NCI-H2196 treated with DMSO at 0.1 percent for 48 hours (cell line): ENCODE results near the gene UBAP2.
"Not testable (repeated sequence)": the region's sequence is repeated elsewhere in the genome, so short reads cannot be mapped to it uniquely, and the experiment has no call there.

ENCODE experiments used
- DNase-seq: peaks from one replicate; lab custom pipeline; 2025; ENCODE audit not compliant: unreplicated experiment; lab: John Stamatoyannopoulos, UW

UBAP2 gene

DNA sequence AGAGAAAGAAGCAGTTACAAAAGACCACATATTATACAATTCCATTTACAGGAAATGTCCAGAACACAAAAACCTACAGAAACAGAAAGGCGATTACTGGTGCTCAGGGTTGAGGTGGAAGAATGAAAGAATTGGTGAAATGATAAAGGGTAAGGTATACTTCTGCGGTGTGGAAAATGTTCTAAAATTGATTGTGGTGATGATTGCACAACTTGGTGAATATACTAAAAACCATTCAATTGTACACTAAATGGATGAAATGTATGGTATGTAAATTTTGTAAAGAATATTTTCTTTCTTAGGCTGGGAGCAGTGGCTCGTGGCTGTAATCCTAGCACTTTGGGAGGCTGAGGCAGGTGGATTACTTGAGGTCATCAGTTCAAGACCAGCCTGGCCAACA, 72.3 kb downstream of the UBAP2 start:
- no peak for DNase-seq

DNA sequence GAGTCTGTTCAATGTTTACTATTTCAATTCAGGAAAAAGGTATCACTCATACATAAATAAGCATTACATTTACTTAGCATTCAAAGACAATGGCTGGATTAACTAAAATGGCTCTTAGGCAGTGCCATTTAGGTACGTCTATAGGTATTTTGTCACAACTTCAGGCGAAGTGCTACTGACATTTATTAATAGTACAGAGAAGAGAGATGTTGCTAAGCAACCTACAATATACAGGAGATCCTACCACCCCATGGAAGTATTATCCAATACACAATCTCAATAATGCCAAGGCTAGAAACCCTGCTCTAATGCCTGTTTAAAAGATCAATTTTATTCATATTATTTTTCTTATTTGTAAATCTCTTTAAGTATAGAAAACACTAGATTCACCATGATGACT, 76.0 kb downstream of the UBAP2 start:
- no peak for DNase-seq

DNA sequence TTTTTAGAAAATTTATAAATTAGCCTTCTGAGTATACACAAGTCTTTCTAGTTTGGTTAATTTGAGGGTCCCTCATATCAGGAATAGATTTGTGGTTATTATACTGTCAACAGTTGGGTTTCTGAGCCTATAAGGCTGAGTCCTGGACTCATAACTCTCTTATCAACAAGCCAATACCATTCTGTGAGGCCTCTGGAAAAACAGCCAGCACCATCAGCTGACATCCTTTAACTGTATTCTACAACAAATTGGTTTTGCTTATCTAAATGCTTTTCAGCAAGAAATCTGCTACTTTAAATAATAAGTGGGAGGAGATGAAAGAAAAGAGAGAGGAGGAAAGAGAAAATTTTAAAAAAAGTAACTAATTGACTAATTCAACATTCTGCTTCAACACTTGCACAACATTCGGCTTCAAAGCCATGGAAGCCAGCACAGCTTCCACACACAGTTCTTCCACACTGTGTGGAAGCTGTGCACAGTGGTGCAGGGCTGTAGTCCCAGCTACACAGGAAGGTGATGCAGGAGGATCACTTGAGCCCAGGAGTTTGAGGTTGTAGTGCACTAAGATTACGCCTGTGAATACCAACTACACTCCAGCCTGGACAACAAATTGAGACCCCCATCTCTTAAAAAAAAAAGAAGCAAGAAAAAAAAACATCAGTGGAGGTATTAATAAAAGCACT, 84.5 kb downstream of the UBAP2 start:
- DNase-seq = no peak

DNA sequence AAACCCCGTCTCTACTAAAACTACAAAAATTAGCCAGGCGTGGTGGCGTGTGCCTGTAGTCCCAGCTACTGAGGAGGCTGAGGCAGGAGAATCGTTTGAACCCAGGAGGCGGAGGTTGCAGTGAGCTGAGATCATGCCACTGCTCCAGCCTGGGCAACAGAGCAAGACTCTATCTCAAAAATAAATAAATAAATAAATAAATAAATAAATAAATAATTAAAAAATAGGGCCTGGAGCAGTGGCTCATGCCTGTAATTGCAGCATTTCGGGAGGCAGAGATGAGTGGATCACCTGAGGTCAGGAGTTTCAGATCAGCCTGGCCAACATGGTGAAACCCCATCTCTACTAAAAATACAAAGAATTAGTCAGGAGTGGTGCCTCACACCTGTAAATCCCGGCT, 86.2 kb downstream of the UBAP2 start:
- not testable (repeated sequence) for DNase-seq

DNA sequence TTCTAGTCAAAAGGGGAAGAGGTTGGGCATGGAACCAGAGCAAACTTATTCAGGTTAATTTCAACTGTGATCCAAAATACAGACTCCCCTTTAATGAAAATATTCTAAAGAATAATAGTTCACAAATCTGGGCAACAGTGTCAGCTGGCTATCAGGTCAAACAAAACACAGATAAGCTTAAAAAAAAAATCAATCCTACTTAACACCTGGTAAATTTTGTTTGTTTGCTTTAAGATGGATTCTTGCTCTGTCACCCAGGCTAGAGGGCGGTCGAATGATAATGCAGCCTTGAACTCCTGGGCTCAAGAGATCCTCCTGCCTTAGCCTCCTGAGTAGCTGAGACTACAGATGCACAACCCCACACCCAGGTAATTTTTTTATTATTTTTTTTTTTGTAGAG, 89.0 kb downstream of the UBAP2 start:
- no peak for DNase-seq

DNA sequence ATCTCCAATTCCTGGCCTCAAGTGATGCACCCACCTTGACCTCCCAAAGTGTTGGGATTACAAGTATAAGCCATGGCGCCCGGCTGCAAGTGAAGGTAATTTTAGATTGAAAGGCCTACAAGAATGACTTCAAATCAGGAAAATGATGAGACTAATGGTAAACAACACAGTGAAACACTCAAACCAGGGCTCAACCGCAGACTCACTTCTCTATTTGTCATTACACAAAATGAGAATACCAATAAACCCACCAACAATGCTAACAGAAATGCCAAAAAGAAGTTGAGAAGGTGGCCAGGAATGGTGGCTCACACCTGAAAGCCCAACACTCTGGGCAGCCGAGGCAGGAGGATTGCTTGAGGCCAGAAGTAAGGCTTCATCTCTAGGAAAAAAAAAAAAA, 92.1 kb downstream of the UBAP2 start:
- no peak for DNase-seq

DNA sequence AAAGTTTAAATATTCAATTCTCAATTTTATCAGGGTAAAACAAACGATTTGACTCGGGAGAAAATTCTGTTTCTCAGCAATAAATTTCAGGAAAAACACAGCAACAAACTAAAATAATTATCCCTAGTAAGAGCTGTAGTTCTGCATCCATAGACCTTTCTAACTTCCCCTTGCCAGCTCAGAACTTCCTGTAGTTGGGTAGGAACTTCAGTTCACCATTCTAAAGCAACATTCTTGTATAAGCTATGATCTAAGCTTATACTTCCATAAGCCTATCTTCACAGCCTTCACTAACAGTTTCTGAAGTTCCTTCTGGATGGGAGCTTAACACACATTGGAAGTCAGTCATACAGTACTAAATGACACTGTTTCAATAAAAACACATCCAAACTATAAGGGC, 96.6 kb downstream of the UBAP2 start:
- DNase-seq = no peak

DNA sequence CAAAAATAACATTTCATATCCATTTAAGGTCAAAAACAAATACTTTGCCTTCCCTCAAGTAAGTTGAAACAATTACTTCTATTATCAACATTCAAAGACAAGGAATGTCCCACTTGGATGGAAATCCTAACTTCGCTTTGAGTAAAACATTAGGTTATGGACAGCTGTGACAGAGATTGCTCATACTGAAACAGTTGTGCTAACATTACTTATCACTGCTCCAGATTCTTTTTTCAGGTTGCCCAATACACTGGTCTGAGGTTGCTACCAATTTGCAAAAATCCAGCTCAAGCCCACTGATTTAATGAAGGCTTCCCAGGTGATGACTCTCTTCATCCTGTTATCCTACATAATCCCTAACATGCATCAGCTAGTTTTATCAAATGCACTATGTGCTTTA, 98.3 kb downstream of the UBAP2 start:
- no peak for DNase-seq

DNA sequence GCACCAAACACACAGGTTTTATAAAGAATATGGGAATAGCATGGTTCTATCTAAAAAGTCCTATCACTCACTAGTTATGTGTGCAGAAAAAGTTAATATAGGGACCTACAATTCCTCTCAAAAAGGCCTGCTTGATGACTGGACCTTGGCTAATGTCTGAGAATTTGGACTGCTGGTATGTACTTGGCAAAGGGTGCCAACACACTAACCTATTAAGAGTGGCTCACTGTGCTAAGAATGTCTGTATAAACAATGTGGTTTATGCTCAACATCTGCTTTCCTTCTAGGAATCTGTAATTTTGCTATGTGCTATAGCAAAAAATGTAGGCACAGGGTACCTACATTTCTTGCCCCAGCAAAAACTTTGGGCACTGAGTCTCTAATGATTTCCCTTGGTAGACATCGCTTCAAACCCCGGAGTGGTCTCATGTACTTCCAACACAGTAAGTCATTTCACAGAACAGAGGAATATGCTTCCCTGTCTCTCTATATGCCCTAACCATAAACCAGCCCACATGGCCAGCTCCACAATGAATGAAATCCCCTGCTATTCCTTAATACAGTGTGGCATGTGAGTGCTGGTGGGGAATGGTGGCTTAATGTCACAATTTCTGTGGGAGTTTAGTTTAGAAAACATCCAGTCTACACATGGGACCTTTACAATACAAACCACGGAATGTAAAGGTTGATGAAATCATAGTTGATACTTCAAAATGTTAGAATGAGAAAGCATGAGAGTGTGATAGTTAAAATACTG, 101.7 kb downstream of the UBAP2 start:
- no peak for DNase-seq

DNA sequence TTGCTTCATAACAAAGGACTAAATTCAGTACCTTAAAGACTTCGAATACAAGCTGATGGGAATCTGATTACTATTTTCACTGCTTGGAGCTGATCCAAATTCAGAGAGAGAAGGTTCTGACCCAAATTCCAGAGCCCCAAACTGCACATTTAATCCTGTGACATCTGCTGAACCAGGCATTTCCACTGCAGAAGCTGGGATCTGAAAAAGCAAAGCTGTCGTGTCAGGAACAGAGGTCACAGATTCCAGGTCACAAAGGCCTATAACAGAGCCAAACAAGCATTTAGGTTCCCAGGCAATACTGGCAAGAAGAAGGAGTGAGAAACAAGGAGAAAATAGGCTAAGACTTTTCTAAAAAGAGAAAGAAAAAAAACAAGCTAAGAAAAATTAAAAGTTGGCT, 105.3 kb downstream of the UBAP2 start:
- DNase-seq = no peak

DNA sequence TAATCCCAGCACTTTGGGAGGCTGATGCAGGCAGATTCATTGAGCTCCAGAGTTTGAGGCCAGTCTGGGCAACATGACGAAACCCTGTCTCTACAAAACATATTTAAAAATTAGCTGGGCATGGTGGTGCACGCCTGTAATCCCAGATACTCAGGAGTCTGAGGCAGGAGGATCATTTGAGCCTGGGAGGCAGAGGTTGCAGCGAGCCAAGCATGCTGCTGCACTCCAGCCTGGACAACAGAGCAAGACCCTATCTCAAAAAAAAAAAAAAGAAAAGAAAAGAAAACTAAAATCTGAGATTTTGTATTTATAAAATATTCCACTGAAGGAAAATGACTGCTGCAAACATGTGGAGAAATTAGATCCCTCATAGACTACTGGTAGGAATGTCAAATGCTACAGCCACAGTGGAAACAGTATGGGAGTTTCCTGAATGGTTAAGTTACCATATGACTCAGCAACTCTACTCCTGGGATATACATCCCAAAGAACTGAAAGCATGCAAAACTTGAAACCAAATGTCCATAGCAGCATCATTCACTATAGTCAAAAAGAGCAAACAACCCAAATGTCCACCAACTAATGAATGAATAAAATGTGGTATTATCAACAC, 106.1 kb downstream of the UBAP2 start:
- no peak for DNase-seq

DNA sequence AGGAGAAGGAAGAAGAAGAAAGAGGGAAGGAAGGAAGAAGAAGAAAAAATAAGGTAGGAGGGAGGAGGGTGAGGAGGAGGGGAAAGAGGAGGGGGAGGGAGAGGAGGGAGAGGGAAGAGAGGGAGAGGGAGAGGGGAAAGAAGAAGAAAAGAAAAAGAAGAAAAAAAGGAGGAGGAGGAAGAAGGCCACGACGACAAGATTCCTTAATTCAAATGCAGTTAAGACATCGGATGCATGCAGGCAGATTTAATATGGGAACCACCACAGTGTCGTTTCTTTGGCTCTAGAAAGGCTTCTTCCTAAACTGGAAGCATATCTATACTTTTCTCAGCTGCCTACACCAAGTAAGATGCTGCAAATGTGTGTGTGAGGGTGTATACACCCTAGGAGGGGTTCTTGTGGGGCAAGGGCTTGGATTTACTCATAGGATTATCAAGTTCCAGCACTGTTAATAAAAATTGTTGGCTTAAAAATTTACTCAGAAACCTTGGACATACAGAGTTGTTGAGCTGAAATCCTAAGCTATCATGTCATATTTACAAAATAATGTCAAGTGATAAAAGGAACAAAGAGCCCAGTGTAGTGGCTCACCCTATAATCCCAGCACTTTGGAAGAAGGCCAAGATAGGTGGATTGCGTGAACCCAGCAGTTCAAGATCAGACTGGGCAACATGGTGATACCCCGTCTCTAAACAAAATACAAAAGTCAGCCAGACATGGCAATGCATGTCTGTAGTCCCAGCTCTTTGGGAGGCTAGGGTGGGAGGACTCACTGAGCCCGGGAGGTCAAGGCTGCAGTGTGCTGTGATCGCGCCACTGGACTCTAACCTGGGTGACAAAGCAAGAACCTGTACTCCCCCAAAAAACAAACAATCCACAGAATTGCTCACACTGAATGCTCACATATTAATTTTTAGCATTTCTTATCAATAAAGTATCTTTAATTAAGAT, 108.5 kb downstream of the UBAP2 start:
- peak; percentile 28 for DNase-seq

DNA sequence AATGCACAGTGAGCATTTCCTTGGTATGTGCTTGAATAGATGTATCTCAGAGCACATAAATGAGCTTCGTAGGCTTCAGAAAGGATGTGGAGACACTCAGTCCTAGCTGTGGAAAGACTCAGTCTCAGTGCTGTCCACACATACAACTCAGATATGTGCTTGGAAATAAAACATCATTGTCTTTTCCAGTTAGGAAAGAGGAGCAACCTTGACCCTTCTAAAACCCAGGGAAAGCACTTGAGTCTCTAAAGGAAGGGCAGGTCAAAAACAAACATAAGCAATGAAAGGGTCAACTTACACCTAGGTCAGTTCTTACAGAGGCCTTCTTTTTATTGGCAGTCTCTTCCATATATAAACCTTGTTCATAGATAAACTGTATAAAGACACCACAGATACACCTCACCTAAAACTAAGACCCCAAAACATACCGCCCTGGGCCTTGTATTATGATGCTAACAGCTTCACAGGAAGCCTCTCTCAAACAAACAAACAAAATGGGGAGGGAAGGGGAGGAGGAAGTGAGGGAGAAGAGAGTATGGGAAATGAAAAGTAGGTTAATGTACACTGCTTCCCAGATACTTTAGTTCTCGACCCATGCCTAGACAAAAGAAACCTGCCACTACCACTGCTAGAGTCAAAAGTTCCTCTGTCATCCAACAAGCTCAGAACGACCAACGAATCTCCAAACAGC, 114.4 kb downstream of the UBAP2 start:
- DNase-seq = no peak

DNA sequence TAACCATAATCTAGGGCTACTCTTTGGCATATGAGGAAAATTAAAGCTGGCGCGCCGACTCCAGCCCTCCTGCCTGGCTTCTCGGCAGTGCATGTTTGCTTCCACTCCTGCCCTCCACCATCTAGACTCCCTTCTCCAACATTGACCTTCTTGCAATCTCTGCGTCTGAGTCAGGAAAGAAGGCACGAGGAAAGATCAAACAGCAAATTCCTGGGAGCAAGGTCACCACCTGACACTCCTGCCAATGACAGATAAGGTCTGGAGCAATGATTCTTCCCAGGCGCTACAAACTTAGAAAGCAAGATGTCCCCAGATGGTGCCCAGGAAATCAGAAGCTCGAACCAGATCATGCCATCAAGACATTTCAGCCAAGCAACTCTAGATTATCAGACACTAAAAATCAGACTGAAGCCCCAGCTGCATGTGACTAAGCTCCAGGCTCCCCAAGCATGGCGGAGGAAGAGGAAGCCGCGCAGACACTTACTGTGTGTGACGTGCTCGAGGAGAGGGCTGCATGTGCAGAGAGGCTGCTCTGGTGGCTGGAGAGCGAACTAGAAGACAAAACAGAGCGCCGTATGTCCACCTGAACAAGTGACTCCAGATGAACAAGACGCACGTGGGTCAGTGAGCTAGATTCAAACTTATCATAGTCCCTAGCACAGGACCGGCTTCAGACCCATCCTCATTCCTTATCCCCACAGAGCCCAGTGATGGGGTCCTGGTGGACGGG, 116.4 kb downstream of the UBAP2 start:
- DNase-seq = no peak

DNA sequence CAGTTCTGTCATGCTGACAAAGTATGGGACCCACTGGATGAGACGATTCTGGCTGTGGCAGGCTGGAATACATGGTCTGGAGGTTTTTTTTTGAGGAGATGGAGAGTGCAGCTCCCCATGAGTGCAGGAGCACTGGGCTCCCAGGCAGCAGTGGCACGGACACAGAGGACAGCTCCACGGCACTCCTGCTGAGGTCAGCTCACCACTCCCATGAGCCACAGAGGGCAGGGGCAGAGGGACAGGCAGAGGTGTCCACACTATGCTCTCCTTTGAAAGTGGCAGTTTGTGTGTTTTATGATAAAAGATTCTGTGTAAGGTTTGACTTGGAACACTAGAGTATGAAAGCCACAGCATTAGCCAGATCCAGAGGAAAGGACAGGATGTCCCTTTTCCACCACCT, 117.4 kb downstream of the UBAP2 start:
- DNase-seq = no peak

DNA sequence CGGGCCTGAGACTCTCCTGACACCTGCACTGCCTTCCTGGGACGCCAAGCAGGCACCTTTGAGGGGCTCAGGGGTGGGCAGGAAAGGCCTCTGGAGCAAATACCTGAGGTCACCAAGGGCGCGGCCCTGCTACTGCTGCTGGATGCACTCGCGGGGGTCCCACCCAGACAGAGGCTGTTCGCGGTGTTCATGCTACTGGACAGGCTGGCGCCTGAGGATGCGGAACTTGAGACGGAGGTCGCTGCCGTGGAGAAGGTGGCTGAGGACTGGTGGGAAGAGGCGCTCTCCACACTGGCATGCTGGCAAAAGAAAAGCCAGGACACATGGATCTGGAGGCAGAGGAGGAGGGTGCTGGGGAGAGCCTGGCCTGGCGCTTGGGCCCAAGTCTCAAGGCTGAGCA, 121.0 kb downstream of the UBAP2 start:
- DNase-seq = no peak

DNA sequence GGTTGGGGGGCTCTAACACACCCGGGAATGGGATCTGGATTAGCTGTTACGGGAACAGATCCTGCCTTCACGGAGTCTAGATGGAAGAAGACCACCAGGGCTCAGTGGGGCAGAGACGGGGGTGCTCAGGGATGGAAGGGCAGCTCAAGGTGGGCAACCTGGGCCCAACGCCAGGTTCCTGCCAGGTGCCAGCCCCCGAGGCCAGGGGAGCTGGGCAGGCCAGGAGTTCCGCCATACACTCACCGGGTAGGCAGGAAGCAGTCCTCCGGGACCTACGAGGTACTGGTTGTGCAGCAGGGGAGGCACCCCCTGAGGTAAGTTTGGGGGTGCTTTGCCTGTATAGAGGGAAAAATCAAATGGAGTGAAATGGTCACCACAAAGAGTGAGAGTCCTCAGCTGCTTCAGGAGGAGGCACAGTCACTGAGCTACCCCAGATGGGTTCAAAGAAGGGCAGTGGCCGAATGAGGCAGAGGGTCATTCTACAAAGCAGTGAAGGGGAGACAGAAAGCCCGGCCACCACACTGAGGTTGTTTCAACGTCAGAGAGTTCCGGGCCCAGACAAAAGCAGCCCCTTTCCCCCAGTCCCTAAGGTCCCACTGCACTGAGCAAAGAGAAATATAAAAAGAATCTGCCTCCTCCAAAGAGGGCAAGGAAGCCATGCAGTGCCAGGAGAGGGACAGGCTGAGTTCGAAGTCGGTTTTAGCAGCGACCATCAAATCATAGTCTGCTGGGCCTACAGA, 121.8 kb downstream of the UBAP2 start:
- no peak for DNase-seq

DNA sequence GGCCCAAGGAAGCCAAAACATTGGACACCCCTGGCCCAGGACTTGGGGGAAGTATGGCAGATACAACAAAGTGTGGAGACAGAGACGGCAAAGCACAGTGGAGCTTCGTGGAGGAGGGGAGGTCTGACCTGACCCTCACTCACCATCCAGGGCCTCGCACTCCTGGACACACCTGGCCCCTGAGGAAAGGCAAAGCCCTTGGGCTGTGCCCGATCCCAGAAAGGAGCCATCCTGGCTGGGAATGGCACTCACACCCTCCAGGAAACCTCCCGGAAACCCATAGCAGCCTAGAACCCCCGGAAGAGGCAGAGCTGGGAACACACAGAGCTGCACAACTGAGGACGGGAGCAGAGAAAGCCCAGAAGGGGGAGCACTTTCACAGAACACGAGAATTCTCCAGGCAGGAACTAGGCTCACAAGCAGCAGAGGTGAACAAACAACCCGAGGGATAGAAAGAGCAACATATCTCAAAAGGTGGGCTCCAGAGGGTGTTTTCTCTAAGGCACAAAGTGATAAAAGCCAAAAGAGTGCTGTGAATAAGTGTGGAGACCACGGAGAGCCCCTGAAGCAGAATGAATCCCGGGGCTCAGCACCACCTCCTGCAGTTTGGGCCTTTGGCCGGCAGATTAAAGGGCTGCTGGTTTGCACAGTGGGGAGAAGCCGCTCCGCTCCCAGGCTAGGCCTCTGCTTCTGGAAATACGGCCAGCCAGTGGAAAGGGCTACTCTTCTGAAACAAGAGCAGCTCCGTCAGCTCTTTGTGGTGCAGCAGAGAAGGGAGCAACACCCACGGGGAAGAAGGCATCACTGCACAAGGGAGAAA, 123.5 kb downstream of the UBAP2 start:
- DNase-seq = no peak
